Raji (cell line): ENCODE results near the gene TBC1D5.

Experiments used
- POLR2A ChIP-seq: IDR thresholded peaks from 2 replicates; pipeline ENCODE4 v1.6.1; 2011; ENCODE audit warnings: low read depth, low read length, control low read depth; ENCODE audit not compliant: insufficient read depth

TBC1D5 gene

GRCh38 chr3:17302170-17302569, 440.3 kb downstream of the TBC1D5 start:
- no peak for TF ChIP-seq POLR2A

- no peak for TF ChIP-seq POLR2A
Observed at GRCh38 chr3:17301271-17301670, 441.2 kb downstream of the TBC1D5 start.

GRCh38 chr3:17300441-17300840, 442.0 kb downstream of the TBC1D5 start:
- TF ChIP-seq POLR2A, result no peak

- no peak for TF ChIP-seq POLR2A
Observed at GRCh38 chr3:17298038-17298437, 444.4 kb downstream of the TBC1D5 start.

- no peak for TF ChIP-seq POLR2A
Observed at GRCh38 chr3:17292556-17292955, 449.9 kb downstream of the TBC1D5 start.

GRCh38 chr3:17290894-17291293, 451.5 kb downstream of the TBC1D5 start:
- TF ChIP-seq POLR2A, result no peak

GRCh38 chr3:17288839-17289399, 453.5 kb downstream of the TBC1D5 start:
- no peak for TF ChIP-seq POLR2A

GRCh38 chr3:17287006-17287689, 455.3 kb downstream of the TBC1D5 start:
- TF ChIP-seq POLR2A, result no peak

GRCh38 chr3:17278006-17278405, 464.4 kb downstream of the TBC1D5 start:
- TF ChIP-seq POLR2A, result no peak

- no peak for TF ChIP-seq POLR2A
Observed at GRCh38 chr3:17266846-17267245, 475.6 kb downstream of the TBC1D5 start.

- TF ChIP-seq POLR2A, result no peak
Observed at GRCh38 chr3:17261627-17262369, 480.6 kb downstream of the TBC1D5 start.

- no peak for TF ChIP-seq POLR2A
Observed at GRCh38 chr3:17260257-17260656, 482.2 kb downstream of the TBC1D5 start.

- TF ChIP-seq POLR2A, result no peak
Observed at GRCh38 chr3:17259685-17260084, 482.7 kb downstream of the TBC1D5 start.

GRCh38 chr3:17258823-17259436, 483.5 kb downstream of the TBC1D5 start:
- TF ChIP-seq POLR2A, result no peak

- TF ChIP-seq POLR2A, result no peak
Observed at GRCh38 chr3:17257269-17257668, 485.2 kb downstream of the TBC1D5 start.

- no peak for TF ChIP-seq POLR2A
Observed at GRCh38 chr3:17243621-17244020, 498.8 kb downstream of the TBC1D5 start.

- TF ChIP-seq POLR2A, result no peak
Observed at GRCh38 chr3:17239417-17239816, 503.0 kb downstream of the TBC1D5 start.

- TF ChIP-seq POLR2A, result no peak
Observed at GRCh38 chr3:17238023-17238422, 504.4 kb downstream of the TBC1D5 start.
